ENCODE results near the gene TMEM183A.
"Not testable (repeated sequence)": the region's sequence is repeated elsewhere in the genome, so short reads cannot be mapped to it uniquely, and the experiment has no call there.

TMEM183A gene

GRCh38 chr1:203002951-203003350 is 4.2 kb upstream of the TMEM183A start:
- H3K36me3 Mint-ChIP-seq (ENCODE audit: low read depth) = no peaks in the 10 kb centered on the region
- H3K4me1 Mint-ChIP-seq (ENCODE audit: low read depth) = peaks cover 27% of the 10 kb centered on the region
- no peak overlapping the region for H3K4me3 Mint-ChIP-seq
- no peak overlapping the region for H3K27ac Mint-ChIP-seq
- H3K9me3 Mint-ChIP-seq = no peaks in the 10 kb centered on the region
- peaks cover 3% of the 10 kb centered on the region for H3K27me3 Mint-ChIP-seq

GRCh38 chr1:203005395-203006142 is 1.6 kb upstream of the TMEM183A start:
- not testable (repeated sequence) for H3K9me3 Mint-ChIP-seq, H3K27me3 Mint-ChIP-seq
- Mint-ChIP-seq H3K36me3 (ENCODE audit: low read depth) (peaks cover 13% of the 10 kb centered on the region), H3K27ac (peak overlapping the region; percentile 91), H3K4me3 (peak overlapping the region; percentile 96), H3K4me1 (ENCODE audit: low read depth) (peaks cover 29% of the 10 kb centered on the region)

- peak overlapping the region; percentile 67 for H3K27ac Mint-ChIP-seq
Measured at GRCh38 chr1:203009185-203009584, 2.0 kb downstream of the TMEM183A start.

GRCh38 chr1:203011582-203011981 is 4.4 kb downstream of the TMEM183A start:
- Mint-ChIP-seq H3K4me1 (ENCODE audit: low read depth) (peaks cover 28% of the 10 kb centered on the region), H3K4me3 (no peak overlapping the region), H3K9me3 (no peaks in the 10 kb centered on the region), H3K36me3 (ENCODE audit: low read depth) (peaks cover 62% of the 10 kb centered on the region), H3K27ac (no peak overlapping the region), H3K27me3 (no peaks in the 10 kb centered on the region)

More at GRCh38 chr1:203009185-203009584, 2.0 kb downstream of the TMEM183A start:
- H3K9me3 Mint-ChIP-seq = no peaks in the 10 kb centered on the region
- H3K27me3 Mint-ChIP-seq = no peaks in the 10 kb centered on the region
- peaks cover 40% of the 10 kb centered on the region for H3K4me1 Mint-ChIP-seq (ENCODE audit: low read depth)
- peak overlapping the region; percentile 96 for H3K4me3 Mint-ChIP-seq
- peaks cover 40% of the 10 kb centered on the region for H3K36me3 Mint-ChIP-seq (ENCODE audit: low read depth)

- no peaks in the 10 kb centered on the region for H3K27me3 Mint-ChIP-seq
- no peak overlapping the region for H3K4me3 Mint-ChIP-seq
- peaks cover 89% of the 10 kb centered on the region for H3K36me3 Mint-ChIP-seq (ENCODE audit: low read depth)
- H3K9me3 Mint-ChIP-seq = no peaks in the 10 kb centered on the region
- no peak overlapping the region for H3K27ac Mint-ChIP-seq
- peaks cover 6% of the 10 kb centered on the region for H3K4me1 Mint-ChIP-seq (ENCODE audit: low read depth)
Measured at GRCh38 chr1:203017061-203017460, 9.9 kb downstream of the TMEM183A start.

- no peak overlapping the region for H3K4me3 Mint-ChIP-seq
- no peak overlapping the region for H3K27ac Mint-ChIP-seq
- H3K9me3 Mint-ChIP-seq = no peaks in the 10 kb centered on the region
- H3K4me1 Mint-ChIP-seq (ENCODE audit: low read depth) = peaks cover 5% of the 10 kb centered on the region
- H3K27me3 Mint-ChIP-seq = no peaks in the 10 kb centered on the region
- H3K36me3 Mint-ChIP-seq (ENCODE audit: low read depth) = peaks cover 85% of the 10 kb centered on the region
Measured at GRCh38 chr1:203017692-203018091, 10.5 kb downstream of the TMEM183A start.

GRCh38 chr1:203022855-203023254 is 15.7 kb downstream of the TMEM183A start:
- H3K27ac Mint-ChIP-seq, H3K9me3 Mint-ChIP-seq, H3K27me3 Mint-ChIP-seq, H3K4me3 Mint-ChIP-seq: not testable (repeated sequence)
- Mint-ChIP-seq H3K4me1 (ENCODE audit: low read depth) (peaks cover 13% of the 10 kb centered on the region), H3K36me3 (ENCODE audit: low read depth) (peaks cover 70% of the 10 kb centered on the region)

- peak overlapping the region; percentile 70 for H3K27ac Mint-ChIP-seq
- peaks cover 13% of the 10 kb centered on the region for H3K4me1 Mint-ChIP-seq (ENCODE audit: low read depth)
- peaks cover 4% of the 10 kb centered on the region for H3K27me3 Mint-ChIP-seq
- H3K4me3 Mint-ChIP-seq = peak overlapping the region; percentile 70
- H3K9me3 Mint-ChIP-seq = peaks cover 7% of the 10 kb centered on the region
- peaks cover 44% of the 10 kb centered on the region for H3K36me3 Mint-ChIP-seq (ENCODE audit: low read depth)
Measured at GRCh38 chr1:203025686-203026030, 18.5 kb downstream of the TMEM183A start.

GRCh38 chr1:203026031-203026665 is 19.0 kb downstream of the TMEM183A start, which contains the start of gene PPFIA4:
TSS of gene PPFIA4 (plus strand) at chr1:203026491. CDS start at chr1:203039009, 12,518 bp downstream.
- Mint-ChIP-seq H3K36me3 (ENCODE audit: low read depth) (peaks cover 40% of the 10 kb centered on the region), H3K27me3 (peaks cover 4% of the 10 kb centered on the region), H3K4me1 (ENCODE audit: low read depth) (peaks cover 13% of the 10 kb centered on the region), H3K4me3 (peak within 1 kb of the TSS; percentile 83), H3K27ac (peak within 1 kb of the TSS; percentile 70), H3K9me3 (peaks cover 7% of the 10 kb centered on the region)

- Mint-ChIP-seq H3K36me3 (ENCODE audit: low read depth) (peaks cover 32% of the 10 kb centered on the region), H3K9me3 (peaks cover 7% of the 10 kb centered on the region), H3K4me1 (ENCODE audit: low read depth) (peaks cover 13% of the 10 kb centered on the region), H3K4me3 (peak overlapping the region; percentile 83), H3K27me3 (peaks cover 4% of the 10 kb centered on the region), H3K27ac (peak overlapping the region; percentile 47)
Measured at GRCh38 chr1:203026666-203027663, 19.8 kb downstream of the TMEM183A start.

- Mint-ChIP-seq H3K4me1 (ENCODE audit: low read depth) (peaks cover 13% of the 10 kb centered on the region), H3K4me3 (peak overlapping the region; percentile 83), H3K36me3 (ENCODE audit: low read depth) (peaks cover 27% of the 10 kb centered on the region), H3K27me3 (peaks cover 4% of the 10 kb centered on the region), H3K27ac (no peak overlapping the region), H3K9me3 (peaks cover 7% of the 10 kb centered on the region)
Measured at GRCh38 chr1:203028067-203028783, 21.1 kb downstream of the TMEM183A start.

- peaks cover 7% of the 10 kb centered on the region for H3K9me3 Mint-ChIP-seq
- peaks cover 13% of the 10 kb centered on the region for H3K4me1 Mint-ChIP-seq (ENCODE audit: low read depth)
- no peak overlapping the region for H3K27ac Mint-ChIP-seq
- H3K36me3 Mint-ChIP-seq (ENCODE audit: low read depth) = peaks cover 21% of the 10 kb centered on the region
- peaks cover 4% of the 10 kb centered on the region for H3K27me3 Mint-ChIP-seq
- H3K4me3 Mint-ChIP-seq = no peak overlapping the region
Measured at GRCh38 chr1:203028784-203029553, 21.8 kb downstream of the TMEM183A start.

GRCh38 chr1:203031467-203031866 is 24.3 kb downstream of the TMEM183A start:
- H3K36me3 Mint-ChIP-seq (ENCODE audit: low read depth) = no peaks in the 10 kb centered on the region
- H3K4me1 Mint-ChIP-seq (ENCODE audit: low read depth) = peaks cover 6% of the 10 kb centered on the region
- H3K27me3 Mint-ChIP-seq = peaks cover 4% of the 10 kb centered on the region
- H3K4me3 Mint-ChIP-seq = no peak overlapping the region
- no peaks in the 10 kb centered on the region for H3K9me3 Mint-ChIP-seq
- H3K27ac Mint-ChIP-seq = no peak overlapping the region

Data from stimulated activated naive CD8-positive, alpha-beta T cell treated with anti-CD3 and anti-CD28 coated beads, Interleukin-15, Interleukin-2, amounts not matched to agents 100 ng/mL and 50 ng/mL, for 24 hours (primary cell).